ENCODE data around the gene HOXA1. TPM values are rescaled to one million over a fixed set of nuclear protein-coding genes. Genes with fewer than 3 reads are reported as not detected.

The HOXA1 gene
- polyA plus RNA-seq, 4 donors, result 0.49 to 4.5 (median 0.81) TPM; not detected in 1

GRCh38 chr7:27101957-27102580, 6.3 kb upstream of the HOXA1 start:
- peak in 1 of 2 donors; percentile 63 for DNase-seq
- Histone ChIP-seq H3K27ac (ENCODE audit: low read depth in 1 of 3, low read length in 2 of 3) (peak overlapping the region; percentile 59 to 87 (median 73)), H3K4me1 (ENCODE audit: control insufficient read depth in 3 of 3, insufficient read depth in 2 of 3, low read depth in 1 of 3, low read length in 2 of 3) (peaks cover 2 to 11% (median 2%) of the 10 kb centered on the region in 3 donors), H3K27me3 (ENCODE audit: control insufficient read depth in 3 of 3, insufficient read depth in 3 of 3, low read length in 3 of 3) (peaks cover 5 to 87% (median 14%) of the 10 kb centered on the region in 3 donors), H3K36me3 (ENCODE audit: control insufficient read depth in 3 of 3, insufficient read depth in 2 of 3, low read depth in 1 of 3, low read length in 3 of 3) (peaks cover 0 to 18% (median 0%) of the 10 kb centered on the region in 3 donors), H3K9me3 (ENCODE audit: control insufficient read depth in 2 of 2, insufficient read depth in 1 of 2, low read depth in 1 of 2, low read length in 1 of 2) (no peaks in the 10 kb centered on the region), H3K4me3 (ENCODE audit: low read depth in 1 of 3, low read length in 3 of 3) (peak overlapping the region; percentile 10 to 45 (median 17))
- FAIRE-seq, result no peak
- WGBS, 3 donors, result 5% methylated on average over 33 to 39 of the region's 39 CpGs

- Histone ChIP-seq H3K36me3 (ENCODE audit: control insufficient read depth in 3 of 3, insufficient read depth in 2 of 3, low read depth in 1 of 3, low read length in 3 of 3) (peaks cover 0 to 17% (median 0%) of the 10 kb centered on the region in 3 donors), H3K4me3 (ENCODE audit: low read depth in 1 of 3, low read length in 3 of 3) (peak overlapping the region in 2 of 3 donors; percentile 4 to 45), H3K27me3 (ENCODE audit: control insufficient read depth in 3 of 3, insufficient read depth in 3 of 3, low read length in 3 of 3) (peaks cover 5 to 89% (median 14%) of the 10 kb centered on the region in 3 donors), H3K4me1 (ENCODE audit: control insufficient read depth in 3 of 3, insufficient read depth in 2 of 3, low read depth in 1 of 3, low read length in 2 of 3) (peaks cover 2 to 13% (median 2%) of the 10 kb centered on the region in 3 donors), H3K27ac (ENCODE audit: low read depth in 1 of 3, low read length in 2 of 3) (peak overlapping the region; percentile 59 to 87 (median 73)), H3K9me3 (ENCODE audit: control insufficient read depth in 2 of 2, insufficient read depth in 1 of 2, low read depth in 1 of 2, low read length in 1 of 2) (no peaks in the 10 kb centered on the region)
- FAIRE-seq (no peak), DNase-seq (peak in 1 of 2 donors; percentile 67)
- 39 to 49% (median 48%) methylated on average over 25 of the region's 25 CpGs for WGBS, 3 donors
These were observed 5.6 kb upstream of the HOXA1 start for GRCh38 chr7:27101171-27101956.

DNA sequence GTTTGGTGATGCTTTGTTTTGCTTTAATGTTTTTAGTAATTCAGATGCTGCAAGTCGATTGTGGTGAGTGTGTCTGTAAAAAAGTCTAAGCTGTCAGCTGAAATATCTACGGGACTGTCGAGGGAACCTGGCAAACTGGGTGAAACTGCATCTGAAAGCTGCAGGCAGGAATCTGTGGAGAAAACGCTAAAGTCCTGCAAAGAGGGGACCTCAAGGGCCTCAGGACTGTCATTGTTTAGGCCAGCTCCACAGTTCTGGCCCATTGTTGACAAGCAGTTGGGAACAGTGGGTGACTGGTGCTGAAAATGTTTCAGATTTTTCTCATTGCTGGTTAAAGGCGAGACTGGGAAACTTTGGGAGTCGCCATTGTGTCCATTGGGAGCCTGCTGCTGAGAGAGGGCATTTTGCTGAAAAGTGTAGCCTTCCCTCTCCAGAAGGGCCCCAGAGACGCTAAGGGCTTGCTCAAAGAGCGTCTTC, 4.9 kb upstream of the HOXA1 start:
- Histone ChIP-seq H3K36me3 (ENCODE audit: control insufficient read depth in 3 of 3, insufficient read depth in 2 of 3, low read depth in 1 of 3, low read length in 3 of 3) (peaks cover 0 to 15% (median 0%) of the 10 kb centered on the region in 3 donors), H3K27me3 (ENCODE audit: control insufficient read depth in 3 of 3, insufficient read depth in 3 of 3, low read length in 3 of 3) (peaks cover 5 to 90% (median 14%) of the 10 kb centered on the region in 3 donors), H3K4me1 (ENCODE audit: control insufficient read depth in 3 of 3, insufficient read depth in 2 of 3, low read depth in 1 of 3, low read length in 2 of 3) (peaks cover 2 to 13% (median 2%) of the 10 kb centered on the region in 3 donors), H3K9me3 (ENCODE audit: control insufficient read depth in 2 of 2, insufficient read depth in 1 of 2, low read depth in 1 of 2, low read length in 1 of 2) (no peaks in the 10 kb centered on the region), H3K4me3 (ENCODE audit: low read depth in 1 of 3, low read length in 3 of 3) (peak overlapping the region in 1 of 3 donors; percentile 45), H3K27ac (ENCODE audit: low read depth in 1 of 3, low read length in 2 of 3) (peak overlapping the region; percentile 33 to 87 (median 73))
- FAIRE-seq, result no peak
- 55 to 76% (median 73%) methylated on average over 8 of the region's 8 CpGs for WGBS, 3 donors
- no peak for DNase-seq

GRCh38 chr7:27099453-27100370, 3.9 kb upstream of the HOXA1 start:
- DNase-seq, result peak in 1 of 2 donors; percentile 30
- peak overlapping the region in 2 of 3 donors; percentile 82 to 84 for H3K27ac ChIP-seq (ENCODE audit: low read depth in 1 of 3, low read length in 2 of 3)
- H3K4me3 ChIP-seq (ENCODE audit: low read depth in 1 of 3, low read length in 3 of 3), result peak overlapping the region in 1 of 3 donors; percentile 81
- H3K36me3 ChIP-seq (ENCODE audit: control insufficient read depth in 3 of 3, insufficient read depth in 2 of 3, low read depth in 1 of 3, low read length in 3 of 3), result peaks cover 0 to 12% (median 0%) of the 10 kb centered on the region in 3 donors
- peaks cover 12 to 91% (median 12%) of the 10 kb centered on the region in 3 donors for H3K27me3 ChIP-seq (ENCODE audit: control insufficient read depth in 3 of 3, insufficient read depth in 3 of 3, low read length in 3 of 3)
- no peak for FAIRE-seq
- peaks cover 2 to 13% (median 2%) of the 10 kb centered on the region in 3 donors for H3K4me1 ChIP-seq (ENCODE audit: control insufficient read depth in 3 of 3, insufficient read depth in 2 of 3, low read depth in 1 of 3, low read length in 2 of 3)
- no peaks in the 10 kb centered on the region for H3K9me3 ChIP-seq (ENCODE audit: control insufficient read depth in 2 of 2, insufficient read depth in 1 of 2, low read depth in 1 of 2, low read length in 1 of 2)
- WGBS, 3 donors, result 49 to 56% (median 52%) methylated on average over 8 of the region's 8 CpGs

DNA sequence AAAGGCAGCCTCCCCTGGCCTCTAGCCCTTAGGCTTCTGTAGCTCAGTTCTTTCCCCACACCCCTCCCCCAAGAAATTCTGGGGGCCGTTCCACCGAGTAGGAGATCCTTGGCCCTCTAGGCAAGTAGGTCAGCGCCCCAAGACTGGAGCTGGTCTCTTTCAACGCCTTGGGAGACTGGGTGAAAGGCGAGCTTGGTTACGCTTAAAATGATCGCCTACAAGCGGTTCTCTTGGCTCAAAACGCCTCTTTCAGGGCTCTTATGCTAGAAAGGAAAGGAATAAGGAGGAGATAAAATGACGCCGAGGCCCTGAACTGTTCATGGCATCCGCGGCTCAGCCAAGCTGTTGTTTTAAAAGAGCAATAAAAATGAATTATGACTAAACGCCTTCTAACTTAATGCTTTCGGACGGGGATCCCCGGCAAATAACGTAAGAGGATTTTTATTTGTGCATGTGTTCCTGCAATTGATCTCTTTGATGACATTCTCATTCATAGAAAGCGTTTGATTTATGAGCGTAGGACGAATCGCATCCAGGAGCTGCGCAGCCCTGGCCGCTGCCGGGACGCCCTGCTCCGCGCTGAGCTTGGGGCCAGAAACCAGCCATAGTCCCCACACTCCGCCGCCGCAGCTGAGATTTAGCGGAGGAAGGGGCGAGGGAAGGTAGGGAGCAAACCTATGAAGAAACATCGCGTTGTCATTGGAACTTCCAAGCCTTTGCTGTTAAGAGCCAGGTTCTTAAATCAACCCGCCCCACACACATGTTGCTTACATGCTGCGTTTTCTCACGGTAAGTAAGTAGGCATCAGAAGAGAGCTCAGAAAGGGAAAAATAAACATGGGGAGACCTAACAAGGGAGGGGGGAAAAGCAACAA, 3.0 kb upstream of the HOXA1 start:
- Histone ChIP-seq H3K9me3 (ENCODE audit: control insufficient read depth in 2 of 2, insufficient read depth in 1 of 2, low read depth in 1 of 2, low read length in 1 of 2) (no peaks in the 10 kb centered on the region), H3K4me1 (ENCODE audit: control insufficient read depth in 3 of 3, insufficient read depth in 2 of 3, low read depth in 1 of 3, low read length in 2 of 3) (peaks cover 2 to 13% (median 2%) of the 10 kb centered on the region in 3 donors), H3K36me3 (ENCODE audit: control insufficient read depth in 3 of 3, insufficient read depth in 2 of 3, low read depth in 1 of 3, low read length in 3 of 3) (peaks cover 0 to 12% (median 0%) of the 10 kb centered on the region in 3 donors), H3K27me3 (ENCODE audit: control insufficient read depth in 3 of 3, insufficient read depth in 3 of 3, low read length in 3 of 3) (peaks cover 12 to 91% (median 13%) of the 10 kb centered on the region in 3 donors), H3K27ac (ENCODE audit: low read depth in 1 of 3, low read length in 2 of 3) (peak overlapping the region in 2 of 3 donors; percentile 82 to 84), H3K4me3 (ENCODE audit: low read depth in 1 of 3, low read length in 3 of 3) (peak overlapping the region; percentile 0 to 81 (median 36))
- FAIRE-seq (no peak), DNase-seq (peak in 1 of 2 donors; percentile 79)
- WGBS, 3 donors, result 7 to 21% (median 18%) methylated on average over 38 of the region's 38 CpGs

DNA sequence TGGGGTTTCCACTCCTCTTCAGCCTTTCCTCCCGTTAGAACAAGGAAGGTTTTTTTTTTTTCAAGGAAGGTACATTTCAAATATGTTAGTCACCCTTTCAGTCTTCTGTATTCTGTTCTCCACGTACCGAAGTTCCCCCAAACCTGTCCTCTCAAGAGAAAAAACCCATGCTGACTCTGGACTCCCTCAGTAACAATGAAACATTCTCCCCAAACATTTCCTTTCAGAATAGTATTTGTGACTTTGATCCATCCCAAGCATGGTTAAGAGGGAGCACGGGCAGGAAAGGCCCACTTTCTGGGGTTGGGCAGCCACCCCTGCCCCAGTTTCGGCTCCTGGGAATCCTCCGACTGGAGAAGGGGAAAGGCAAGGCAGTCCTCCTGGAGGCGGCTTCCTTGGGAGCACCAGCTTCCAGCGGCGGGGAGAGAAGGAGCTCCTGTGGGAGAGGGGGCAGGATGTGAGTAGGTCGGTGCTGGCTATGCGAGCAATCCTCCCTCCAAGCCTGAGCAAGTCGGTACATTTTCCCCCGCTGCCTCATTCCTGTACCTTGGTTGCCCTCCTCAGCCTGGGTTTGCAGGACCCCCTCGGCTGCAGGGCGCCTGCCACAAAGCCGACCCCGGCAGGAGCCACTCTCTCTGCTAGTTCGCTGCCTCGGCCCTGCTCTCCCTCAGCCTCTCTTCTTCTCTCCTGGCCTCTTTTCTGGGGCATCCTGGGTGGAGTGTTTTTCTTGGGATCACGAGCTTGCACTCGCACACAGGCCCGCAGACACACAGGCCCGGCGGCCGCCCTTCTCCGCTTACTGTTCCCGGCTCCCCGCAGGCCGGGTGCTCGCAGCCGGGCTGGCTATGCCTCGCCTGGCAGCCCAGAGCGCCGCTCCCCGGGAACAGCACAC, 2.1 kb upstream of the HOXA1 start:
- peak in 1 of 2 donors; percentile 72 for DNase-seq
- WGBS, 3 donors, result 19 to 25% (median 22%) methylated on average over 34 to 35 of the region's 35 CpGs
- Histone ChIP-seq H3K36me3 (ENCODE audit: control insufficient read depth in 3 of 3, insufficient read depth in 2 of 3, low read depth in 1 of 3, low read length in 3 of 3) (peaks cover 0 to 12% (median 0%) of the 10 kb centered on the region in 3 donors), H3K27me3 (ENCODE audit: control insufficient read depth in 3 of 3, insufficient read depth in 3 of 3, low read length in 3 of 3) (peaks cover 8 to 89% (median 13%) of the 10 kb centered on the region in 3 donors), H3K27ac (ENCODE audit: low read depth in 1 of 3, low read length in 2 of 3) (peak overlapping the region; percentile 27 to 84 (median 82)), H3K4me1 (ENCODE audit: control insufficient read depth in 3 of 3, insufficient read depth in 2 of 3, low read depth in 1 of 3, low read length in 2 of 3) (peaks cover 2 to 10% (median 2%) of the 10 kb centered on the region in 3 donors), H3K9me3 (ENCODE audit: control insufficient read depth in 2 of 2, insufficient read depth in 1 of 2, low read depth in 1 of 2, low read length in 1 of 2) (no peaks in the 10 kb centered on the region), H3K4me3 (ENCODE audit: low read depth in 1 of 3, low read length in 3 of 3) (peak overlapping the region; percentile 0 to 81 (median 36))
- no peak for FAIRE-seq

Data from small intestine (tissue), 7 donors.